GM20000 (cell line): Measurements from ENCODE around the gene CTNNAL1.
"Not testable (repeated sequence)": the region's sequence is repeated elsewhere in the genome, so short reads cannot be mapped to it uniquely, and the experiment has no call there.

Experiments
- DNase-seq: peaks from one replicate; pipeline ENCODE4 v3.0.0; 2012; ENCODE audit warnings: low spot score
- TF ChIP-seq, protein P1 (sequence below): IDR thresholded peaks from 2 replicates; pipeline ENCODE4 v1.5.1; 2012; ENCODE audit warnings: mild to moderate bottlenecking, control low read depth; ENCODE audit errors: extremely low read depth, missing control alignments

The CTNNAL1 gene

DNA sequence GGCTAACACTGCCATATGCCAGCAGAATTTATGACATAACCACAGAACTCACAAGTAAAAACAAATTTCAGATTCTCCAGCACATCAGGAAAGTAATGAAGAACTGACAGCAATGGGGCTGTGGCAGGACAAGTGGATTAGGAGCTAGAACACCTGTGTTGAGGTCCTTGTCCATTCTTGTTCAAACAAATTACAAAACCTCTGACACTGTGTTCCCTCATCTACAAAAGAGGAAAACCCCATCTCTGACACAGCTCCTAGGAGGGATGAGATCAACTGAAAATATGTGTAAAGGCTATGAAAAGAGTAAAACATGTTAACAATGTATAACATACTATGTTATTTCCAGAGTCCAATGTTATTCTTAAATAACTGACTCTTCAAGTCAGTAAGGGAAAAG lies 102.9 kb downstream of the CTNNAL1 start:
- TF ChIP-seq, protein P1, sequence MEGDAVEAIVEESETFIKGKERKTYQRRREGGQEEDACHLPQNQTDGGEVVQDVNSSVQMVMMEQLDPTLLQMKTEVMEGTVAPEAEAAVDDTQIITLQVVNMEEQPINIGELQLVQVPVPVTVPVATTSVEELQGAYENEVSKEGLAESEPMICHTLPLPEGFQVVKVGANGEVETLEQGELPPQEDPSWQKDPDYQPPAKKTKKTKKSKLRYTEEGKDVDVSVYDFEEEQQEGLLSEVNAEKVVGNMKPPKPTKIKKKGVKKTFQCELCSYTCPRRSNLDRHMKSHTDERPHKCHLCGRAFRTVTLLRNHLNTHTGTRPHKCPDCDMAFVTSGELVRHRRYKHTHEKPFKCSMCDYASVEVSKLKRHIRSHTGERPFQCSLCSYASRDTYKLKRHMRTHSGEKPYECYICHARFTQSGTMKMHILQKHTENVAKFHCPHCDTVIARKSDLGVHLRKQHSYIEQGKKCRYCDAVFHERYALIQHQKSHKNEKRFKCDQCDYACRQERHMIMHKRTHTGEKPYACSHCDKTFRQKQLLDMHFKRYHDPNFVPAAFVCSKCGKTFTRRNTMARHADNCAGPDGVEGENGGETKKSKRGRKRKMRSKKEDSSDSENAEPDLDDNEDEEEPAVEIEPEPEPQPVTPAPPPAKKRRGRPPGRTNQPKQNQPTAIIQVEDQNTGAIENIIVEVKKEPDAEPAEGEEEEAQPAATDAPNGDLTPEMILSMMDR: no peak
- DNase-seq: no peak

DNA sequence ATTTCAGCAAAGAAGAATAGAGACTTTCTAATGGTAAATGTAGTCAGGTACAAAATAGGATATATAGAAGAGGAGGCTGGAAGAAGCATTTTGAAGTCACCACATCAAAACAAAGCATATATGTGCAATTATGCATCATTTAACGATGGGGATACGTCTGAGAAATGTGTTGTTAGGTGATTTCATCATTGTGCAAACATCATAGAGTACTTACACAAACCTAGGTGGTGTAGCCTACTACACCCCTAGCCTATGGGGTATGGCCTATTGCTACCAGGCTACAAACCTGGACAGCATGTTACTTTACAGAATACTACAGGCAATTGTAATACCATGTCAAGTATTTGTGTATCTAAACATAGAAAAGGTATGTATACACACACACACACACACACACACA lies 107.8 kb downstream of the CTNNAL1 start:
- TF ChIP-seq, protein P1: no peak
- no peak for DNase-seq

DNA sequence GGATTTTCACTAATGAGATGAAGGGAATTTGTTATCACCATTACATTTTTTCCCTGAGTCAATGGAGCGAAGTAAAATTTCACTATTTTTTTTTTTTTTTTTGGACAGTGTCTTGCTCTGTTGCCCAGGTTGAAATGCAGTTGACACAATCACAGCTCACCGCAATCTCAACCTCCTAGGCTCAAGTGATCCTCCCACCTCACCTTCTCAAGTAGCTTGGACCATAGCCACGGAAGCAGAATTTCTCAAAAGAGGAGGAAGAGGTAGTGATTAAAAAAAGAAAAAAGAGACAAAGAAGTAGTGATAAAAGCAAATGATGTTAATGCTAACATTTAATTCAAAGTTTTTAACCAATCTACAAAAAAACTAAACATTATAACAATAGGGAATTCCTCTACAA lies 109.1 kb downstream of the CTNNAL1 start:
- TF ChIP-seq, protein P1: no peak
- no peak for DNase-seq

DNA sequence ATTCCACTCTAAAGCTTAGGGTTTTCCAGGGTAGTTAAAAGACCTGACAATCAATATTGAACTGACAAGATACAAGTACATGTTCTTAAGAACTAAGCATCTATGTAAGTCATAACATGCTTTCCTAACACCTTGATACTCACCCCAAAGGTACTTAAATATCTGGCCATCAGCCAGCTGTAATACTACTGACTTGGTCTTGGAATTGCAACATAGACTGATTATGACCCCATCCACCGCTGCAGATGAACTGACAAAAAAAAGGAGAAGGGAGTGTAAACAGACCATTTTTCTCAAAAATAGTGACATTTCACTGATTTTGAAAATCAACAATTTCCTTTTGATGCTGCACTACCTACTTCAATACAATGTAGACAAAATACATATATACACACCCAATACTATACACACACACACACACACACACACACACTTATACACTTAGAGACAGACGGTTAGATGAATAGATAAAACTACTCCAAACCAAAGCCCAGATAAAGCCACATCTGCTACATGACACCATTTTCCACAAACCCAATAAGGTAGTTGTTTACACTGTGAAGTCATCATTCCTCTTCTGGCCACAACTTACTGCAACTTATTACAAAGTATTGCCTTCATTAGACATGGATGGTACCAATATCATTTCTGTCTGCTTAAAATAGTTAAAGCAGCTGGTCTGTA lies 109.7 kb downstream of the CTNNAL1 start:
- no peak for DNase-seq
- TF ChIP-seq, protein P1: no peak

DNA sequence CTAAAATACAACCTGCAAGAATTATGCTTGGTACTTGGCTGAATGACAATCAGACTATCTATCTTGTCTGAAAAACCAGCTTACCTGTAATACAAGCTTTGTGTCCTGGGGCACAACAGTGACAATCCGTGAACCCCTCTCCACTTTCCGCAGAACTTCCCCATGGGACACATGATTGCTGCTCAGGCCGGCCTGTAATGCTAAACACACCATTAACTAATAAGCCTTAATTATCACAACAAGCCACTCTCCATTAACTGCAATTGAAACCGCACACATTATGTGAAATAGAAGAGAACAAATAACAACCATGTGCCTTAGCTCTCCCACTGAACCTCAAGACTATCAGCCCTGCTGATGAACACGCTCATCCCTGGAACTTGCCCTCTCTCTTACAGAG lies 113.1 kb downstream of the CTNNAL1 start:
- TF ChIP-seq, protein P1: no peak
- DNase-seq: no peak

DNA sequence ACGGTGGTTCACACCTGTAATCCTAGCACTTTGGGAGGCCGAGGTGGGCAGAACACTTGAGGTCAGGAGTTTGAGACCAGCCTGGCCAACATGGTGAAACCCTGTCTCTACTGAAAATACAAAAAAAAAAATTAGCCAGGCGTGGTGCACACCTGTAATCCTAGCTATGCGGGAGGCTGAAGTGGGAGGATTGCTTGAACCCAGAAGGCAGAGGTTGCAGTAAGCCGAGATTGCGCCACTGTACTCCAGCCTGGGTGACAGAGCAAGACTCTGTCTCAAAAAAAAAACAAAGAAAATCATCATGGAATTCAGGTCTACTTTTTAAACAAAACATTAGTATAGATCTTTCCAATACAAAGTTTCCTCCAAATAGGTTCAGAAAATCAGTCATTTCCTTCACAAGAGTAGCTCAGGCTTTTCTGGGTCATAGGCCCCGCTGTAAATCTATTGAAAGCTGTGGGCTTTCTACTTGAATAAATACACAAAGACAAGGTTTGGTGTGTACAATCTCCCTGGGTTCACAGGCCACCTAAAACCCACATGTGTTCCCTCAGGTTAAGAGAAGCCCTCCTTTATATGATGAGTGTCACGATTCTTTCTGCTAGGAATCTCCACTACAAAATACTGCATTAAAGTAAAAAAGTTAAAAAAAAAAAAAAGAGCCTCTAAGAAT lies 114.1 kb downstream of the CTNNAL1 start:
- DNase-seq: not testable (repeated sequence)

DNA sequence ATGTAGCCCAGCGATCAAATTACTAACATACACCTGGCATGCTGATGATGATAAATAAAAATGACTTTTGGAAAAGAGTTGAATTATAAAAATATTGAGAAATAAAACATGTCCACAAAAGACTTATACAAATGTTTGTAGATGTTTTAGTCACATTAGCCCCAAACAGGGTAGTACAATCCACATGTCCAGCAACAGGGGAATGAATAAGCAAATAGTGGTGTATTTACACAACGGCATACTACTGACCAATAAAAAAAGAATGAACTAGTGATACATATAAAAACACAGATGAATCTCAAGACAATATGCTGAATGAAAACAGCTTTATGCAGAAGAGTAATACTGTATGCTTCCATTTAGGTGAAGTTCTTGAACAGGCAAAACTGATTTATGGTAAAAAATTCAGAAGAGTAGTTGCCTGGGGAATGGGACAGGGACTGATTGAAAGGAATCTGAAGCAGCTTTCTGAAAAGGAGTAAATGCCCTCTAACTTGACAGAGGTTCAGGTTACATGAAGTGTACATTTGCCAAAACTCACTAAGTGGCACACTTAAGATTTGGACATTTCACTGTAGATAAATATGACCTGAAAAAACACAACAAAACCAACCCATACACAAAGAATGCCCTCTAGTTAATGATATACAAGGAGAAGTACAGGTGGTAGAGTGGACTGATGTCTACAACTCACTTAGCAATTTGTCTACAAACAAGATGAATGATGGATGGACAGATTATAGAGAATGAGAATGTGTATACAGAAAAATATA lies 115.8 kb downstream of the CTNNAL1 start:
- DNase-seq: no peak
- TF ChIP-seq, protein P1: no peak
